GM19240 (cell line): ENCODE data around the gene SGCE.

Experiments
- DNase-seq: peaks from one replicate; pipeline ENCODE4 v3.0.0; 2011; ENCODE audit warnings: low spot score; ENCODE audit not compliant: insufficient read length

Gene SGCE

GRCh38 chr7:94658826-94659225 lies 2.9 kb upstream of the SGCE start:
- no peak for DNase-seq

GRCh38 chr7:94657771-94658693 lies 2.1 kb upstream of the SGCE start:
- DNase-seq = peak; percentile 22

- no peak for DNase-seq
Observed at GRCh38 chr7:94656925-94657731, 1.2 kb upstream of the SGCE start.

- no peak for DNase-seq
Observed at GRCh38 chr7:94656658-94656924, 658 bp upstream of the SGCE start.

GRCh38 chr7:94655126-94655847 lies 646 bp downstream of the SGCE start:
- DNase-seq = no peak

- DNase-seq = no peak
Observed at GRCh38 chr7:94654783-94655125, 1.2 kb downstream of the SGCE start.

- no peak for DNase-seq
Observed at GRCh38 chr7:94650147-94651051, 5.5 kb downstream of the SGCE start.

- no peak for DNase-seq
Observed at GRCh38 chr7:94649450-94649849, 6.5 kb downstream of the SGCE start.

- no peak for DNase-seq
Observed at GRCh38 chr7:94648731-94649130, 7.2 kb downstream of the SGCE start.

GRCh38 chr7:94647295-94647694 lies 8.6 kb downstream of the SGCE start:
- DNase-seq = no peak

- DNase-seq = no peak
Observed at GRCh38 chr7:94643771-94644545, 12.0 kb downstream of the SGCE start.

- no peak for DNase-seq
Observed at GRCh38 chr7:94642838-94643653, 12.9 kb downstream of the SGCE start.

GRCh38 chr7:94639384-94639783 lies 16.5 kb downstream of the SGCE start:
- DNase-seq = no peak

- no peak for DNase-seq
Observed at GRCh38 chr7:94635687-94636086, 20.2 kb downstream of the SGCE start.

GRCh38 chr7:94634502-94634901 lies 21.4 kb downstream of the SGCE start:
- DNase-seq = no peak

- DNase-seq = no peak
Observed at GRCh38 chr7:94633687-94634086, 22.2 kb downstream of the SGCE start.

- no peak for DNase-seq
Observed at GRCh38 chr7:94633014-94633341, 23.0 kb downstream of the SGCE start.

GRCh38 chr7:94632338-94633013 lies 23.5 kb downstream of the SGCE start:
- no peak for DNase-seq

GRCh38 chr7:94630855-94631254 lies 25.1 kb downstream of the SGCE start:
- no peak for DNase-seq
